ENCODE data around the gene M1AP. TPM values are rescaled to one million over a fixed set of nuclear protein-coding genes. Genes with fewer than 3 reads are reported as not detected.
A peak's percentile ranks its signal among the peaks of the same experiment; 100 is the strongest.

The M1AP gene
- total and polyA plus RNA-seq, 2 donors from 2014 or later: 0.49 to 3.4 TPM

GRCh38 chr2:74690571-74690970 lies 42.4 kb upstream of the M1AP start:
- FAIRE-seq (peak; percentile 85), DNase-seq (peak in 2 of 5 donors; percentile 73 to 75)
- peak; percentile 72 for TF ChIP-seq CTCF (IDR thresholded peaks at IDR 0.05; ENCODE audit: borderline replicate concordance, extremely low read depth, insufficient read depth)
- no peaks in the 10 kb centered on the region for H3K36me3 ChIP-seq (ENCODE audit: control insufficient read depth in 2 of 3, insufficient read depth in 3 of 3, low read length in 3 of 3)
- H3K9me3 ChIP-seq (ENCODE audit: control insufficient read depth in 2 of 3, insufficient read depth in 1 of 3, low read length in 3 of 3): no peaks in the 10 kb centered on the region
- no peak overlapping the region for H3K9ac ChIP-seq (ENCODE audit: low read length in 3 of 3)
- intact Hi-C loops (cut with DNase I): no loop called here
- no peak overlapping the region for H3K27ac ChIP-seq (ENCODE audit: low read depth in 2 of 2, low read length in 2 of 2)
- H3K4me1 ChIP-seq (ENCODE audit: control insufficient read depth in 2 of 3, insufficient read depth in 2 of 3, low read depth in 1 of 3, low read length in 3 of 3): no peaks in the 10 kb centered on the region
- no peaks in the 10 kb centered on the region for H3K27me3 ChIP-seq (ENCODE audit: control insufficient read depth, insufficient read depth, low read length)
- H3K4me3 ChIP-seq (ENCODE audit: low read length in 3 of 3): no peak overlapping the region

- FAIRE-seq (no peak), DNase-seq (no peak)
- Histone ChIP-seq H3K4me3 (ENCODE audit: low read length in 3 of 3) (no peak overlapping the region), H3K27ac (ENCODE audit: low read depth in 2 of 2, low read length in 2 of 2) (no peak overlapping the region), H3K9me3 (ENCODE audit: control insufficient read depth in 2 of 3, insufficient read depth in 1 of 3, low read length in 3 of 3) (no peaks in the 10 kb centered on the region), H3K9ac (ENCODE audit: low read length in 3 of 3) (no peak overlapping the region), H3K36me3 (ENCODE audit: control insufficient read depth in 2 of 3, insufficient read depth in 3 of 3, low read length in 3 of 3) (no peaks in the 10 kb centered on the region), H3K4me1 (ENCODE audit: control insufficient read depth in 2 of 3, insufficient read depth in 2 of 3, low read depth in 1 of 3, low read length in 3 of 3) (no peaks in the 10 kb centered on the region), H3K27me3 (ENCODE audit: control insufficient read depth, insufficient read depth, low read length) (no peaks in the 10 kb centered on the region)
- TF ChIP-seq CTCF (IDR thresholded peaks at IDR 0.05; ENCODE audit: borderline replicate concordance, extremely low read depth, insufficient read depth): no peak
- intact Hi-C loops (cut with DNase I): no loop called here
Measured at GRCh38 chr2:74689671-74690070, 41.5 kb upstream of the M1AP start.

- no peak for FAIRE-seq
- no peaks in the 10 kb centered on the region for H3K9me3 ChIP-seq (ENCODE audit: control insufficient read depth in 2 of 3, insufficient read depth in 1 of 3, low read length in 3 of 3)
- intact Hi-C loops (cut with DNase I): no loop called here
Measured at GRCh38 chr2:74688881-74689280, 40.8 kb upstream of the M1AP start.

More at GRCh38 chr2:74688881-74689280, 40.8 kb upstream of the M1AP start:
- TF ChIP-seq CTCF (IDR thresholded peaks at IDR 0.05; ENCODE audit: borderline replicate concordance, extremely low read depth, insufficient read depth): no peak
- H3K36me3 ChIP-seq (ENCODE audit: control insufficient read depth in 2 of 3, insufficient read depth in 3 of 3, low read length in 3 of 3): no peaks in the 10 kb centered on the region
- H3K4me3 ChIP-seq (ENCODE audit: low read length in 3 of 3): no peak overlapping the region
- no peak overlapping the region for H3K27ac ChIP-seq (ENCODE audit: low read depth in 2 of 2, low read length in 2 of 2)
- H3K9ac ChIP-seq (ENCODE audit: low read length in 3 of 3): no peak overlapping the region
- no peaks in the 10 kb centered on the region for H3K27me3 ChIP-seq (ENCODE audit: control insufficient read depth, insufficient read depth, low read length)
- H3K4me1 ChIP-seq (ENCODE audit: control insufficient read depth in 2 of 3, insufficient read depth in 2 of 3, low read depth in 1 of 3, low read length in 3 of 3): no peaks in the 10 kb centered on the region
- DNase-seq: no peak

Measured in kidney (tissue), 14 donors.